HEK293 (cell line): Measurements from ENCODE around the gene SHISA9.

ENCODE experiments used
- CTCF ChIA-PET: fragments of 350-600 bp; formaldehyde crosslinking; extraction: SDS; loops from one replicate; lab custom pipeline; 2021; ENCODE audit warnings: antibody characterized with exemption; lab: Yijun Ruan, JAX
- POLR2A ChIA-PET: fragments of 300-600 bp; formaldehyde crosslinking; extraction: SDS; loops from one replicate; lab custom pipeline; 2020; ENCODE audit warnings: antibody characterized with exemption, inconsistent platforms; lab: Yijun Ruan, JAX
- H3K27ac ChIP-seq: fragments of 200-500 bp; sonication (Bioruptor generic); 2 replicates; pipeline ENCODE4 v1.5.1; 2014; ENCODE audit warnings: low read depth, low read length, control low read depth, inconsistent platforms; ENCODE audit errors: extremely low read depth
- H3K36me3 ChIP-seq, 2 experiments: fragments of 200-500 bp in 1 of 2; sonication (Bioruptor generic) in 1 of 2; 1 replicate in 1 of 2; 2 replicates in 1 of 2; pipeline ENCODE4 v1.5.1; 2014 to 2017; ENCODE audit warnings: inconsistent platforms in 2 of 2, low read length in 2 of 2; ENCODE audit not compliant: control insufficient read depth in 2 of 2, insufficient read depth in 1 of 2
- H3K4me1 ChIP-seq: fragments of 200-500 bp; sonication (Bioruptor generic); 2 replicates; pipeline ENCODE4 v1.5.1; 2014; ENCODE audit warnings: mild to moderate bottlenecking, low read length, inconsistent platforms; ENCODE audit not compliant: control insufficient read depth, insufficient read depth
- H3K4me3 ChIP-seq: 2 replicates; pipeline ENCODE4 v1.5.1; 2011; ENCODE audit warnings: low read depth, mild to moderate bottlenecking, control low read depth, low read length, moderate library complexity
- H3K9me3 ChIP-seq: fragments of 200-500 bp; sonication (Bioruptor generic); 2 replicates; pipeline ENCODE4 v1.5.1; 2014; ENCODE audit warnings: low read depth, low read length, inconsistent platforms; ENCODE audit not compliant: control insufficient read depth, insufficient read depth
- MYNN ChIP-seq: fragments of 450-650 bp; formaldehyde crosslinking; IDR thresholded peaks from 2 replicates; pipeline ENCODE4 v1.5.1; 2016; ENCODE audit warnings: missing biosample characterization, missing genetic modification characterization, borderline replicate concordance
- OSR2 ChIP-seq: fragments of 450-650 bp; formaldehyde crosslinking; IDR thresholded peaks from 2 replicates; pipeline ENCODE4 v1.5.1; 2016; ENCODE audit warnings: missing biosample characterization, missing genetic modification characterization
- PRDM10 ChIP-seq: fragments of 450-650 bp; formaldehyde crosslinking; IDR thresholded peaks from 2 replicates; pipeline ENCODE4 v1.5.1; 2016; ENCODE audit warnings: missing biosample characterization, missing genetic modification characterization
- ZBTB44 ChIP-seq: fragments of 450-650 bp; IDR thresholded peaks from 2 replicates; pipeline ENCODE4 v1.5.1; 2018; ENCODE audit warnings: missing biosample characterization, mild to moderate bottlenecking, missing genetic modification characterization
- ZNF112 ChIP-seq: fragments of 450-650 bp; formaldehyde crosslinking; IDR thresholded peaks from 2 replicates; pipeline ENCODE4 v1.5.0; 2017; ENCODE audit warnings: missing biosample characterization, missing genetic modification characterization
- ZNF214 ChIP-seq: fragments of 450-650 bp; formaldehyde crosslinking; IDR thresholded peaks from 2 replicates; pipeline ENCODE4 v1.5.1; 2017; ENCODE audit warnings: missing biosample characterization, mild to moderate bottlenecking, missing genetic modification characterization, borderline replicate concordance
- ZNF341 ChIP-seq: fragments of 450-650 bp; formaldehyde crosslinking; IDR thresholded peaks from 2 replicates; pipeline ENCODE4; 2016; ENCODE audit warnings: low read depth, missing biosample characterization, missing genetic modification characterization
- ZNF362 ChIP-seq: fragments of 450-650 bp; formaldehyde crosslinking; IDR thresholded peaks from 2 replicates; pipeline ENCODE4 v1.5.1; 2016; ENCODE audit warnings: missing biosample characterization, missing genetic modification characterization
- ZNF529 ChIP-seq: fragments of 450-650 bp; formaldehyde crosslinking; IDR thresholded peaks from 2 replicates; pipeline ENCODE4 v1.5.1; 2017; ENCODE audit warnings: missing genetic modification characterization, missing biosample characterization; ENCODE audit not compliant: insufficient replicate concordance
- ZNF548 ChIP-seq: fragments of 450-650 bp; formaldehyde crosslinking; IDR thresholded peaks from 2 replicates; pipeline ENCODE4 v1.5.1; 2016; ENCODE audit warnings: missing biosample characterization, missing genetic modification characterization
- ZNF555 ChIP-seq: fragments of 450-650 bp; formaldehyde crosslinking; conservative IDR thresholded peaks from 2 replicates; pipeline ENCODE4 v1.5.1; 2017; ENCODE audit warnings: missing biosample characterization, mild to moderate bottlenecking, missing genetic modification characterization, inconsistent platforms
- ZNF560 ChIP-seq: fragments of 450-650 bp; formaldehyde crosslinking; IDR thresholded peaks from 2 replicates; pipeline ENCODE4 v1.5.1; 2017; ENCODE audit warnings: missing biosample characterization, missing genetic modification characterization, borderline replicate concordance
- ZNF626 ChIP-seq: fragments of 450-650 bp; sonication (Bioruptor Pico); formaldehyde crosslinking; IDR thresholded peaks from 2 replicates; pipeline ENCODE4 v1.5.1; 2018; ENCODE audit warnings: missing biosample characterization, missing genetic modification characterization, inconsistent platforms
- ZNF629 ChIP-seq: fragments of 450-650 bp; formaldehyde crosslinking; IDR thresholded peaks from 2 replicates; pipeline ENCODE4 v1.5.1; 2017; ENCODE audit warnings: missing biosample characterization, missing genetic modification characterization
- ZNF670 ChIP-seq: fragments of 450-650 bp; formaldehyde crosslinking; IDR thresholded peaks from 2 replicates; pipeline ENCODE4 v1.5.1; 2016; ENCODE audit warnings: missing biosample characterization, missing genetic modification characterization, low read depth
- ZSCAN18 ChIP-seq: fragments of 450-650 bp; formaldehyde crosslinking; IDR thresholded peaks from 2 replicates; pipeline ENCODE4 v1.5.1; 2016; ENCODE audit warnings: missing biosample characterization, missing genetic modification characterization
- ZSCAN30 ChIP-seq: fragments of 450-650 bp; IDR thresholded peaks from 2 replicates; pipeline ENCODE4 v1.5.1; 2018; ENCODE audit warnings: missing biosample characterization, mild to moderate bottlenecking, missing genetic modification characterization, moderate library complexity

The SHISA9 gene

GRCh38 chr16:13130586-13130985 is 229.2 kb downstream of the SHISA9 start:
- H3K27ac ChIP-seq = no peak overlapping the region
- H3K4me3 ChIP-seq = no peak overlapping the region
- no peaks in the 10 kb centered on the region for H3K36me3 ChIP-seq
- H3K4me1 ChIP-seq = no peaks in the 10 kb centered on the region
- POLR2A ChIA-PET = no interaction called here
- TF ChIP-seq PRDM10 (tag by site-specific recombination) (no peak), ZNF529 (no peak), ZNF629 (tag by site-specific recombination) (no peak), ZNF362 (tag by site-specific recombination) (no peak), ZNF555 (tag by site-specific recombination) (no peak), ZNF670 (tag by site-specific recombination) (no peak), ZNF626 (tag by site-specific recombination) (no peak)
- no peaks in the 10 kb centered on the region for H3K9me3 ChIP-seq
- CTCF ChIA-PET = no interaction called here

GRCh38 chr16:13134836-13135235 is 233.4 kb downstream of the SHISA9 start:
- Histone ChIP-seq H3K4me1 (no peaks in the 10 kb centered on the region), H3K27ac (no peak overlapping the region), H3K9me3 (no peaks in the 10 kb centered on the region), H3K36me3 (no peaks in the 10 kb centered on the region), H3K4me3 (no peak overlapping the region)
- TF ChIP-seq ZNF341 (no peak), ZBTB44 (tag by site-specific recombination) (no peak), ZNF560 (tag by site-specific recombination) (no peak), MYNN (tag by site-specific recombination) (no peak), ZNF214 (no peak)
- POLR2A ChIA-PET = no interaction called here
- CTCF ChIA-PET = interaction anchor here (0.5 kb wide), 1 partner anchor 1905 kb away, joined by 5 read pairs; no protein-coding TSS in a partner anchor

GRCh38 chr16:13136901-13137300 is 235.5 kb downstream of the SHISA9 start:
- H3K4me3 ChIP-seq = no peak overlapping the region
- POLR2A ChIA-PET = no interaction called here

More at GRCh38 chr16:13136901-13137300, 235.5 kb downstream of the SHISA9 start:
- Histone ChIP-seq H3K9me3 (no peaks in the 10 kb centered on the region), H3K4me1 (no peaks in the 10 kb centered on the region), H3K27ac (no peak overlapping the region), H3K36me3 (no peaks in the 10 kb centered on the region)
- CTCF ChIA-PET = no interaction called here
- TF ChIP-seq ZNF548 (tag by site-specific recombination) = no peak
- TF ChIP-seq ZNF112 (tag by site-specific recombination) = no peak
- TF ChIP-seq ZSCAN30 (tag by site-specific recombination) = no peak
- no peak for TF ChIP-seq ZSCAN18 (tag by site-specific recombination)
- no peak for TF ChIP-seq OSR2 (tag by site-specific recombination)
- no peak for TF ChIP-seq PRDM10 (tag by site-specific recombination)
